Stimulated activated CD8-positive, alpha-beta memory T cell treated with anti-CD3 and anti-CD28 coated beads, Interleukin-7, amount 100 ng/mL, for 4 hours (primary cell): ENCODE results near the gene TMPRSS4.

Experiments
- DNase-seq, 2 donors: peaks; one replicate each; pipeline ENCODE4 v3.0.0-alpha.2; 2020; ENCODE audit warnings: low read depth in 2 of 2

The TMPRSS4 gene

DNA sequence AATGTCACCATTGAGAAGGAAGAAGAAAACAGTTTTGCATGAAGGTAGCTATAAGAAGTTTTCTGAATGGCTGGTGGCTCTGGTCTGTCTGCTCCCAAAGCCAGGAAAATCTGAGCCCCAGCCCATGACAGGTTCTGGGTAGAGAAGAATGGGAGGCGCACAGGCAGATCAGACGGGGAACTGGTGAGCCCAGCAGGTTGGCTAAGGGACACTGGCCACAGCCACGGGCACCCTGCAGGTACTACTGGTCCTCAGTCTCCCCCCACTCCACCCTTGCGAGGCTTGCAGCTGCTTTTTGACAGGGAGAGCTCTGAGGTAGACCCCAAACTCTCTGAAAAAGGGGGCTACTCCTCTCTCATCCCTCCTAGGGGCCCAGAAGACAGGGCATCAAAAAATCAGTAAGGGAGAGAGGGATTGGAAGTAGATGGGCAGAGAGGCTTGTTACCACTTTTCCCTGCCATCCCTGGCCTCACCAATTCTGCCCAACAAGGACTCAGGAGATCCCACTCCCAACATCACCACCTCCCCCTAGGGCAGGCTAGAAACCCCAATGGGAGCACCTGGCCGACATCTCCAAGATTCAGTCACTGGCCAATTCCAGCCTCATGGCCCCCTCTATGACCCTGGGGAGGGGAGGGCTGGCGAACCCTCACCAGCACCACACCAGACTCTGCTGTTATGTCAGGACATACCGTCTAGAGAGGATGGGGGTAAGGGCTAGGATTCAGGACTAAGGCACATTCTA, 58.3 kb downstream of the TMPRSS4 start:
- DNase-seq: no peak

DNA sequence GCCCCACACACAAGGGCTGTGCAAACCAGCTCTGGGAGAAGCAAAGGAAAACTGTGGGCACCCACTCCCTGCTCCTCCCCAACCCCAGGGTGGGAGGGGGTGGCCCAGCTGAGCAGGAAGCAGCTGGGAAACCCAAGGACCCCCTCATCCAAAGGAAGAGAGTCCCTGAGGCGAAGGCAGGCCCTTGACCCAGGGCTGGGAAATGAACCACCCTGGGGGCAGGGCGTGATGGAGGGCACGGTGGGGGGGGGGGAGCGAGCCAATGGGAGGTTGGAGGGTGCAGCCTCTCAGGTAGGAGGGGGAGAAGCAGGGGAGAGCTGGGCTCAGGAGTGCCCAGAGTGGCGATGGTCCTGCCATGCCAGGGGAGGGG, 58.9 kb downstream of the TMPRSS4 start:
- no peak for DNase-seq

DNA sequence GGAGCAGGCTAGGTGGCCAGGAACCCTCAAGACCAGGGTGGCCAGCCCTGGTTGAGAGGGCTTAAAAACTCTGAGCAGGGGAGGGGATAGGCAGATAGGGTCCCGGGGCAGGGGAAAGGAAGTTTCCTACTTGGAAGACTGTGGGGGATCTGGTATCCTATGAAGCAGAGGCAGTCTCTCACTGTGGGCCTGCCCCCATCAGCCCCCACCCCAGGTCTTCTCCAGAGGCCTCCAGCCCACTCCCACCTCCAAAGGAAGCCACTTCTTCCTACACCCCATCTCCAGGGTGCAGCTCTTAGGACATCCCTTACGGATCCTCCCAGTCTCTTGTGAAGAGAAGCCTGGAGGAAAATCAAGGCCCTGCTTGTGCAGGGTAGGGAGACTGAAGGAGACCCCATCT, 59.5 kb downstream of the TMPRSS4 start:
- DNase-seq: no peak

DNA sequence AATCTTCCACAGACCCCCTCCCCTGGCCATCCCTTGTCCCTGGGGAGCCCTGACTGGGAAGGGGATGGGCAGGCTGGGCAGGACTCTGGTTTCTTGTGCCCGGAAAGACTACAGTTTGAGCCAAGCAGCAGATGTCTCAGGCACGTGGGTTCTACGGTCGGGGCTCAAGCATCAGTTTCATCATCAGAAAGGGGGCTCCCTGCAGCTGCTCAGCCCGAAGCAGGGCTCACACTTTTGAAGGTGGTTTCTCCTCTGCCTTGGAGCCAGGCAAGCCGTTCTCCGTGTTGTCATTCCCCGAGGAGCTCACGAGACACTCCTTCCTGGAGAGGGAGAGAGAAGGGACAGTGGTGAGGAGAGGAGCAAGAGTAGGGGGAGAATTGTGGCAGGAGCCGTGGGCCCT, 59.9 kb downstream of the TMPRSS4 start:
- DNase-seq: no peak

DNA sequence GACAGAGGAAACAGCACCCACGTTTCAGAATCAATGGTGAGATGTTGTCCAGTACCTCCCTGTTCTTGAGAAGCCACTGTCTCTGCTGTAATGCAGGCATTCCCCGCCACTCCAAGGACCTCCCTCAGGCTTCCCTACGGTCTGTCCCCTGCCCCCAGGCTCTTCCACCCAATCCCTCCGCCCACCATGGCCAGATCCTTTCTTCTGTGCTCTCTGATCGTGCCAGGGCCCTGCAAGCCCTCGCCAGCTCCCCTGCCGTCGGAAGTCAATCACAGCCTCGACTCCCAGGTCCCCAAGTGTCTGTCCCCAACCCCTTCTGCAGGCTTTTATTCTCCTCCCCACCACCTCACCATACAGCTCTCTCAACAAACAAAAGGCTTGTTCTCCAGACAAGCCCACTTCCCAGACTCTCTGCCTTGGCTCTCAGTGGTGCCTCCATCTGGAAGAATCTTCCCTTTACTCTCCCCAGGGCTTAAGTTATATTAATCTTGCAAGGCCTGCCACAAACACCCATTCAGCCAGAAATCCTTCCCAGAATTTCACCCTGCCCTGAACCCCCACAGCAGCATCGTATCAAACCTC, 62.1 kb downstream of the TMPRSS4 start:
- DNase-seq: no peak

DNA sequence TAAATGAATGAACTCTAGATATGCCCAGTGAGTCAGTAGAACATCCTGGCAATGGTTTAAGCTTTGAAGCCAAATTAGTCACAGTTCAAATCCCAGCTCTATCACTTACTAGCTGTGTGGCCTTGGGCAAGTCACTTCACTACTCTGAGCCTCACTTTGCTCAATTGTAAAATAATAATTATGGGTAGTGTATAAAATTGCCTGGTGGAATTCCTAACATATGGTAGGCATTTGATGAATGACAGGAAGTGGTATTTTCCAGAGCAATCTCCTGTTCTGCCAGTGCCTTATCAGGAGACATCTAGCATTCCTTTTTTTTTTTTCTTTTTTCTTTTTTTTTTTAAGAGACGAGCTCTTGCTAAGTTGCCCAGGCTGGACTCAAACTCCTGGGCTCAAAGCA, 62.7 kb downstream of the TMPRSS4 start:
- DNase-seq: no peak

DNA sequence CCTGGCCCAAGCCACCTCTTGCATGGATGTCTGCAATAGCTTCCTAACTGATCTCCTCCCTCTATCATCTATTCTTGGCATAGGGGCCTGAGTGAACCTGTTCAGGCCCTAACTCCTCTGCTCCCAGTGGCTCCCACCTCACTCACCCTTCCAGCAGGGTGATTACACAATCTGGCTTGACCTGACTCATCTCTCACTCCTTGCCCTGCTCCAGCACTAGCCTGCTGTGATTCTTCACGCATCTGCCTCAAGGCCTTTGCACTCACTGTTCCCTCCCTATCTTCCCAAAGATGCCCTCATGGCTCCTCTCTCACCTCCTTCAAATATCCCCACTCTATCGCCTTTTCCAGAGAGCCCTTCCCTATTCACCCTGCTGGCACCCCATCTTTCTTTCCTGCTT, 65.2 kb downstream of the TMPRSS4 start:
- no peak for DNase-seq

DNA sequence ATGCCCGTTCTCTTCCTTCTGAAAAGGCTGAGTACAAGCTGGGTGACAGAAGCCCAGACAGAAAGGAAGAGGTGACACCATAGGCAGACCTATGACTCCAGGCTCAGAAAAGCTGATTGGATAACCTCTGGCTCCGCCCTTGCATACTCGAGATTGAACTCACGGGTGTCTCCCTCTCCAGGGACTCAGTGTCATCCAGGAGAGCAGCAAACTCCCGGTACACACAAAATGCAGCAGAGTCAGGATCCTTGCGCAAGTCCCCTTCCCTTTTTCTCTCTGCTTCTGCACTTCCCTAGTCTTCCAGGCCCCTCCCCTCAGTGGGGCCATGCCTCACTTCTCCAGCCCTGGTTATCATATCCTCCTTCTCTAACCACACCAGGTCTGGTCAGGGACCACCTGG, 65.9 kb downstream of the TMPRSS4 start:
- DNase-seq: no peak

DNA sequence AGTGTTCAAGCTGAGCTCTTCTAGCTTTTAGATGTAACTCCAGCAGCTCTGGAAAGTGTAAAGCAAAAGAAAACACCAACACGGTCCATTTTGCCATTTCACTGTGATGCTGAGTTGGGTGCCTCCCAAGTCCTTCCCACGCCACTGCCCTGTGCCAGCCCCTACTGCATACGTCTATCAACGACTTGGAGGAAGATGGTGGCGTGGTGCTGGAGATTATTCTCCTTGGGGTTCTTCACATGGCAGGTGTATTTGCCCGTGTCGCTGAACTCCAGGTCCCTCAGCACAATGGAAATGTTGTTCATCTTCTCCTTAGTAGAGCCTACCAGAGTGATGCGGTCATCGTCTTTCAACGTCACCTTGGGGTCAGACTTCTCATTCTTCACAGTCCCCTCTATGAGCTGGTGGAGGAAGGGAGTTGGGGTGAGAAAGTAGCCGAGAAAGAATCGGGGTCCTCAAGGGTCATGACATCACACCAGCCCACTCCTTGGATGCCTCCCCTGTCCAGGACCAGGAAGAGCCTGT, 66.8 kb downstream of the TMPRSS4 start:
- DNase-seq: no peak

DNA sequence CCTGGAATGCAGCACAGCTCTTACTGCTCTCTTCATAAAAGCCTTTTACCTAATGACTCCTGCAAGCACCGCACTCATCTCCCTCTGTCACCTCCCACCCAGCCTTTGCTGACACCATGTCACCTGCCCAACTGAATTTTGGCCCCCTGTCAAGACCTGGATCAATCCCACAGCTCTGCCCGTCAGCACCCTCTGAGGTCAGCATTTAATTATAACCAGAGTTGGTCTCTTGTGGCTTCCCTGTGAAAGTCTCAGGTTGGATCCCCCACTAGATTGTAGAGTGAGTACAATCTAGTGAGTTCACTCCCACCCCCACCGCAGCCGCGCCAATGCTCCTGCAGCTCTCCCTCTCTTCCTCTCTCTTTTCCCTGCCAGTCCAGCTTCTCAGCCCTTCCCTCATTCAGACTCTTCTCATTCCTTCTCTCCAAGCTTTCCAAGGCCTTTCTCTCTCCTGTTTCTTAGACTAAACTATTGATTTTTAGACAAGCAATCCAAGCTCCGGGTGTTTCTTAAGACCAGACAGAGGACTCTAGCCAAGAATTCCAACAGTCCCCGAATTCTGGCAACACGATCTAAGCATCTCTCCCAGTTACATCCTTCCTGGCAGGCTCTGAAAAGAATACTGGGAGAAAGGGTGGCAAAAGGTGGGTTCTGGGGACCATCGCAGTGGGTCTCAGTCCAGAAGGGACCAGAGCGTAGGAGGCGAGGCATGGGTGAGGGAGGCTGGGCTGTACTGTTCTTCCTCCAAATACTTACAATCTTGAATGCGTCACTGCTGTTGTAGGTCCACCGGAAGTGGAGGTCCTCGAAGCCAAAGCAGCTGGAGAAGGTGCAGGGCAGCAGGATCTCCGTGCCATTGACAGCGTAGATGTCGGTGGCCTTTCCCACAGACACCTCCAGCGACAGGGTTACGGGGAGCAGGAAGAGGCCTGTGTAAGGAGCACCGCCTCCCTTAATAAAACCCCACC, 67.7 kb downstream of the TMPRSS4 start:
- no peak for DNase-seq

DNA sequence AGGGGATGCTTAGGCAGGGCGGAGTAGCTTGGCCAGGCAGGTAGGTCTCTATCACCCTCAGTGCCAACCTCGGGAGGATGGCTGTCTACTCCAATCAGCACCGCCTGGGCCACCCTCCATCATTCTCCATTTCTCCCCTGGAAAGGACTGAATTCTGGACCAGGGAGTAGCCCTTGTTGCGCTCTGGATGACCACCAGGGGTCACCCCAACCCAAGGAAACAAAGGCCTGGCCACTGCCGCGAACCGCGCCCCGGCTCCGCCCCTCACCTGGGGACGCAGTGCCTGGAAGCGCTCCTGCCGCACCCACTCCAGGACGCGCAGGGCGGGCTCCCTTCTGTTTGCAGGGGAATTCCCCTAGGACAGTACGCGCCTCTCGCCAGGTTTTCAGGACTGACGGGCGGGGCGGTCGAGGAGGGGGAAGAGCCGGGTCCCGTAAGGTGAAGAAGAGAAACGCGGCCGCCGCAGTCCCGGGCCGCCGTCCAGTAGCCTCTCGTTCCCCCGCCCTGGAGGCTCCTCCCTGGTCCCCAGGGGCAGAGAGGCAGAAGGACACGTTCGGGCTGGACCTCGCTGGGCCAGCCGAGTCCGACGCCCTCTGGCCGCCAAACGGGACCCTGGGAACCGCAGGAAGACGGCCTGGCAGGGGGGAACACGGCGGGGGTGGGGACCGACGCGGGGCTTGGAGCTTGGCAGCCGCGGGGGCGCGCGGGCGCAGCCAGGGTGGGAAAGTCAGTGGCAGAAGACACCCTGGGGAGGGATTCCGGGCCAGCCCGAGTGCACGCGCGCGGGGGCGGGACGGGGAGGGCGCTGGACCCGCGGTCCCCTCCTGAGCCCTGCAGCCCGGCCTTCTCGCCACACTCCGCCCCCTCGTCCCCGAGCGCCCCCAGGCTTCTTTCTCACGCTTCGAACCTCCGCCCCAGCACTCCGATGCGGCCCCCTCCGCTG, 68.7 kb downstream of the TMPRSS4 start:
- peak; percentile 71 to 75 for DNase-seq

DNA sequence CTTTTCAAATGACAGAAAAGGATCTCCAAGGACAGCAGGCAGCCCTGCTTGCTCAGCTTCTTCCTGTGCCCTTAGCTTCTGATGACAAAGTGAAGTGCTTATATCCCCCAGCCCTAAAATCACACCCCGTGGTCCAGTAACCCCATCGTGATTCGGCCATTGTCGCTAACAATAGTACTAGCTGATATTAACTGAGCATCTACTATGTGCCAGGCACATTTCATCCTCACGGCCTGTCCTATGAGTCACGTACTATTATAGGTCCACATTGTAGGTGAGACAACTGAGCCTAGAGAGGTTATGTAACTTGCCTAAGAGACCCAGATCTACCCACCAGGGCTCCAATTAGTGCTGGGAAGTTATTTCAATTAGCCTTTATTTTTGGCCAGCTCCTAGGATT, 69.7 kb downstream of the TMPRSS4 start:
- DNase-seq: no peak

DNA sequence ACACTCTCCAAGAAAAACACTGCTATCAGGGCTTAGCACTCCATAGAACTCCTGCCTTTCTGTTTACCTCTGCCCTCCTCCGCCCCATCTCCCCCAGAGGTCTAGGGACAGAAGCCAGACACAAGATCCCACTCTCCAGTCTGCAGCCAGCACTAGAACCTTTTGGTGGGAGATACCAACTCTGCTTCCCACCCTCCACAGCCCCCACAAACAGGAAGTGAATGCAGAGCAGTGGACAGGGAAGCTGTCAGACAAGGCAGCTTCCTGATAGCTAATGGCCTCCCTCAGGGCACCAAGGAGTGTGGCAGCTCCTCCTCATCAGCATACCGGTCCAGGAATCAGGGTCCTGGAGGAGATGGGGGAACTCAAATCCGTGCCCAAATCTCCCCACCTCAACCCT, 70.6 kb downstream of the TMPRSS4 start:
- DNase-seq: no peak

DNA sequence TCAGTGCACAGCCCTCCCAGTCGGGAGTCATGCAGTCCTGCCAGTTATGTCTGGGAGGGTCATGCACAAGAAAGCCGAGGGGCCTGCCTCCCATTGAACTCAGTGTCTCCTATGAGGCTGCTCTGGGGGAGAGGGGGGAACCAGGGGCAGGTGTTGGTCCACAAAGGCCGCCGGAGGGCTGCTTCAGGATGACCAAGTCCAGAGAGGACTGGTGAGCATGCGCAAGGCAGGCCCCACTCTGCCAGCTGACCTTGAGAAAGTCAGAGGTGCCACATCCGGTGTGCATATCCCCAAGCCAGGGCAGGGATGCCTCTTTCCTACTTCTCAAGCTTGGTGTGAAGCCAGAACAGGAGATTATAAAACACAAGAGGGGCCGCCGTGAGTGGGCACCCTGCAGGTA, 71.4 kb downstream of the TMPRSS4 start:
- no peak for DNase-seq

DNA sequence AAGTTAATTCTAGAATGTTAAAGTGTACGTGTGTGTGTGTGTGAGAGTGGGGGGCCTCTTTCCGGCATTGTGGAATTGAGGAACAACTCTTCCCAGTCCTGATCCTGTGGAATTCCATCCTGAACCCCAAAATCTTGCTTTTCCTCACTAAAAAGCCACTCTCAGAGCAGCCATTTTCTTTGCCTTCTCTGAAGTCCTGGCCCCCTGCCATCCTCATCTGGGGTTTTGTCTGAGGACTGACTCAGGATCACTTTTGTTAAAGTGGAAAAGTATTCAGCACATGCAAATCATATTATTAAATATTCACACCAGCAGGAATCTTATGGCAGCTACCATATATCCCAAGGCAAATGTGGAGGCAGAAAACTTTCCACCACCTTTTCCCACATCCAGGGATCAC, 72.0 kb downstream of the TMPRSS4 start:
- no peak for DNase-seq

DNA sequence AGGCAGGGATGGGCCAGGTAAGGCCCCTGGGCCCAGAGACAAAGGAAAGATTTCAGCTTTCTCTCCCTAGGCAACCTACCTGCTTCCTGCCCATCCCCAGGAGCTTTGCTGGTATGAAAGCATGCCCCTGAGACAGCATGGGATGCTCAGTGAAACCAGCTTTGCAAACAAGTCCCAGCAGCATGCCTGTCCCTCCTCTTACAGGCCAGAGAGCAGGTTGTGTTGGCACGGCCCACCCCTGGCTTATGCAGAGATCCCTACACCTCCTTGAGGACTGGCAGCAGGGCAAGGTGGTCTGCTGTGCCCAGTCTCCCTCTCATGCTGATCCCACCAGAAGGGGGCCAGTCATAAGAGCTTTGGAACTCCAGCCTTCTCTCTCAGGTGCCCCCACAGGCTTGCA, 72.6 kb downstream of the TMPRSS4 start:
- no peak for DNase-seq

DNA sequence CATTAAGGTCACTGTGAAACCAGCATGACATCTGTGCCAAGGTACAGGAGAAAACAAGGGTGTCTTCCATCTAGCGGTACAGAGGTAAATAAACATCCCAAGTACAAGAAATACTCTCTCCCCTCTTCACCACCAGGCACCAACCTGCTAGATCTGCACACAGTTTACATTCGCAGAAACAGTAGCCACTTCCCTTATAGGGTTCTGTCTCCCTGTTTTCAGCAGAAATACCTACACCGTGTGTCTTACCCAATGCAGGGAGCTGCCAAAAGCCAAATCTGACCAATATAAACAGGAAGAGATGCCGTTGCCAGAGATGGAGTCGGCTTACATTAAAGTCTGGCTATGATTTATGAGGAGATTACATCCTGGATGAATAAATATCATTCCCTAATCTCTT, 74.6 kb downstream of the TMPRSS4 start:
- DNase-seq: no peak

DNA sequence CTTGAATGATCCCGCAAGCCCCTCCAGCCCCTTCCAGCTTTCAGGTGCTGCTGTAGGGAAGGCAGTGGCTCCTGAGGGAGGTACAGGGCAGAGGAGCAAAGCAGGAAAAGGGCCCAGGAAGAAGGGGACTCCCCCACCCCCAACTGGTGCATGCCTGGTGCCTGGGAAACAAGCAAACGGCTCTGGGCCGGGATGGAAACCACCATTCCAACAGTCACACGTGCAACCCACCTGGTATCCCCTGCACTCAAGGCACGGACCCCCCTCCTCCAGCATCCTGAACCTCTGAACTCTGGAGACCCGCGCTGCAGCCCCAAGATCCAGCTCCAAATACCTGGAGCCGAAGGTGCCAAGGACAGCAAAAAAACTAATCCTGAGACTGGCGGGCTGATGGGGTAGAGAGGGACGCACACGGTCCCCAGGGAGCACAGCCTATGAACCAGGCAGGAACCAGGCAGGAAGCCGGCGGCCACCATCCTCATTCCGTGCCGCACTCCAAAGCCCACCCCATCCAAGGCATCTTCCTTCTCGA, 75.2 kb downstream of the TMPRSS4 start:
- no peak for DNase-seq

DNA sequence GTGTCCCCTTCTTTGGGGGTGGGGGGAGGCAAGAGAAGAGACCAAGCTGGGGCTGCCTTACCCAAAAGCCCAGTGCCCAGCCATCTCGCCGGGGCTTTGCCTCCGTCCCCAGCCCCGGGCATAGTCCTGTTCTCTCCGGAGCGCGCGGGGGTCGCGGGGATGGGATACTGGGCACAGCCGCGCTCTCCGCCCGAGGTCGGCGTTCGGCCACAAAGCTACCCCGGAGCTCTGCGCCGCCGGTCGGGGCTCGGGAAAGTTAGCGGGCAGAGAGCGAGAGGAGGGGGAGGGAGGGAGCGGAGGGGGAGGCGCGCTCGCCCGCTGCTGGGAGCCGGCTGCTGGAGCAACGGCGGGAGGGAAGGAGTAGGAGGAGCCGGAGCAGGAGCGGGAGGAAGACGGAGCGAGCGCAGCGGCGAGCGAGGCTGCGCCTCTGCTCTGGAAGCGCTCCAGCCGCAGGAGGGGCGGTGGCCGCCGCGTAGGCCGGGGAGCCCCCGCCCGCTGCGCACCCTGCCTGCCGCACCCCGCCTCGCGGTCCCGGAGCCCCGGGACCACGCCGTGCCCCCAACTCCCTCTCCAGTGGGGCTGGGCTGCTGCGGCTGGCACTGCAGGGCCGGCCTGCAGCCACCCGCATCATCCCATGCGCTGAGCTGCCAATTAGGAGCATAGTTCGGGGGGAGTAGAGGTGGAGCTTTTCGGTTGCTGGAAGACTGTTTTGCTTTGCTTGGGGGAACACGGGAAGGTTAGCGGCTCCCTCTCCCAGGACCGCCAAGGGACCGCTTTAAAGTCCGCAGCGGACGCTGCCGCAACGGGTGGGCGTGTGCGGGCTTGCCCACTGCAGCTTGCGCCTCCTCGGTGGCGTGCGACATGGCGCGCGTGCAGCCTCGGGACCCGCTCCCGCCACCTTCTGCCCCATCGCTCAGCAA, 75.9 kb downstream of the TMPRSS4 start, which contains the start of gene SCN4B:
Gene SCN4B, minus strand, starts transcription at position 272 of the 920 bp plus-strand sequence. Its CDS starts 150 bp downstream, at position 122.
- DNase-seq: no peak

DNA sequence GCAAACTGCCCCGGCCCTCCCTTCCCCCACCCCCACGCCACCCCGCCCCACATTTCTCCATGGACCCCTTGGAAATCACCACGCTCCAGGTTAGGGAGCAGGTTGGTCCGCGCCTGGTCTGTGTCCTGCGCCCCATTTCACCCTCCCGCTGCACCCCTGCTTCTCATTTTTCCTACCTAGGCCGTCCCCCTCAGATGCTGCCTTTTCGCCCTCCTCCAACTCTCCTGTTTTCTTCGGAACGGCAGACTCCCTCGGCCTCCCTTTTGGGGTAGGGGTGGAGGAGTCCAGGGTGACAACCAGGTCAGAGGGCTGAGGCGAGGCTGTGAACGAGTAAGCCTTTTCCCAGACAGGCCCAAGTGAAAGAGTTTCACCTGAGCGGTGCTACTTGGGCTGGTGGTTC, 76.6 kb downstream of the TMPRSS4 start:
- DNase-seq: no peak
